Frontal cortex (tissue), 1 donor: ENCODE measurements around the gene RASAL1. TPM values are rescaled to one million over a fixed set of nuclear protein-coding genes. Genes with fewer than 3 reads are reported as not detected.

ENCODE experiments used
- small RNA-seq: library from RNA; depleted of rRNA; stranded (forward); fragments of <200 nt; gene quantifications from one replicate; pipeline ENCODE3, GENCODE V24; 2014
- total RNA-seq: library from RNA; depleted of rRNA; stranded (reverse); fragments of >200 nt; gene quantifications from one replicate; pipeline ENCODE4 v1.2.3, GENCODE V29; 2014

Gene RASAL1
- total RNA-seq, 1 donor from 2014 or later = 4.9 TPM

Small RNA genes within 50 kb of the gene (small RNA-seq; reads per million reads assigned to genes)
- gene MIR7106 (not detected), gene RF00019 (not detected)

Other genes starting within 250 kb of the RASAL1 start
- 1.2 TPM for gene OAS1, start 228.8 kb downstream of the RASAL1 start, total RNA-seq
- 2.0 TPM for gene OAS3, start 197.3 kb downstream of the RASAL1 start, total RNA-seq
- 0.82 TPM for gene OAS2, start 157.2 kb downstream of the RASAL1 start, total RNA-seq
- gene DTX1, start 79.0 kb downstream of the RASAL1 start, total RNA-seq = 18.3 TPM
- gene CFAP73, start 14.0 kb upstream of the RASAL1 start, total RNA-seq = not detected
- gene DDX54, start 49.7 kb upstream of the RASAL1 start, total RNA-seq = 11.0 TPM
- gene RITA1, start 50.0 kb upstream of the RASAL1 start, total RNA-seq = 10.2 TPM
- gene TPCN1, start 85.7 kb upstream of the RASAL1 start, total RNA-seq = 2.4 TPM
- 2.9 TPM for gene SLC8B1, start 199.3 kb upstream of the RASAL1 start, total RNA-seq
- 5.7 TPM for gene PLBD2, start 222.8 kb upstream of the RASAL1 start, total RNA-seq